MCF 10A (cell line): ENCODE results near the gene MB21D2. TPM values are rescaled to one million over a fixed set of nuclear protein-coding genes. Genes with fewer than 3 reads are reported as not detected.

Experiments used
- BruUV-seq: library from RNA; stranded (reverse); fragments of 400-500 nt; replicated peaks from 2 replicates; lab custom pipeline; 2021; lab: Mats Ljungman, UMichigan
- CTCF ChIA-PET: fragments of 300-600 bp; sonication (Branson Sonifier 250); formaldehyde crosslinking; extraction: SDS; loops from one replicate; lab custom pipeline; 2021; ENCODE audit warnings: antibody characterized with exemption, inconsistent platforms; lab: Yijun Ruan, JAX
- POLR2A ChIA-PET: fragments of 300-600, 350-650 bp; sonication (Branson Sonifier 250); formaldehyde crosslinking; extraction: SDS; loops from one replicate; lab custom pipeline; 2020; ENCODE audit warnings: antibody characterized with exemption, inconsistent platforms; lab: Yijun Ruan, JAX
- DNase-seq: peaks from one replicate; pipeline ENCODE4 v3.0.0-alpha.2; 2018; ENCODE audit not compliant: unreplicated experiment
- H3K27ac Mint-ChIP-seq: one replicate; pipeline ENCODE4 v1.8.0; 2022; ENCODE audit warnings: mild to moderate bottlenecking, low read depth, mixed read lengths; ENCODE audit not compliant: unreplicated experiment
- H3K27me3 Mint-ChIP-seq: one replicate; pipeline ENCODE4 v1.8.0; 2022; ENCODE audit warnings: mixed read lengths; ENCODE audit not compliant: insufficient read depth, unreplicated experiment
- H3K36me3 Mint-ChIP-seq: one replicate; pipeline ENCODE4 v1.8.0; 2022; ENCODE audit warnings: mild to moderate bottlenecking, moderate library complexity, mixed read lengths; ENCODE audit not compliant: insufficient read depth, unreplicated experiment
- H3K4me1 Mint-ChIP-seq: one replicate; pipeline ENCODE4 v1.8.0; 2022; ENCODE audit warnings: mixed read lengths; ENCODE audit not compliant: insufficient read depth, unreplicated experiment
- H3K4me3 Mint-ChIP-seq: one replicate; pipeline ENCODE4 v1.8.0; 2022; ENCODE audit warnings: mild to moderate bottlenecking, moderate library complexity, mixed read lengths; ENCODE audit not compliant: unreplicated experiment
- H3K9me3 Mint-ChIP-seq: one replicate; pipeline ENCODE4 v1.8.0; 2022; ENCODE audit warnings: mixed read lengths; ENCODE audit not compliant: unreplicated experiment
- intact Hi-C: fragments of 100-400 bp; cut with micrococcal nuclease; formaldehyde crosslinking; loops from 2 replicates; pipeline ENCODE4 v1.14.1; 2022
- total RNA-seq: library from RNA; stranded (reverse); gene quantifications from 2 replicates; pipeline ENCODE4 v1.2.3, GENCODE V29; 2022
- TF ChIP-seq, protein P1 (sequence below): fragments of 200-600 bp; IDR thresholded peaks from one replicate; pipeline ENCODE4 v1.8.0; 2022; ENCODE audit warnings: antibody characterized with exemption, mild to moderate bottlenecking; ENCODE audit not compliant: unreplicated experiment

Gene MB21D2
- total RNA-seq, 1 experiment from 2014 or later, result 4.4 TPM

DNA sequence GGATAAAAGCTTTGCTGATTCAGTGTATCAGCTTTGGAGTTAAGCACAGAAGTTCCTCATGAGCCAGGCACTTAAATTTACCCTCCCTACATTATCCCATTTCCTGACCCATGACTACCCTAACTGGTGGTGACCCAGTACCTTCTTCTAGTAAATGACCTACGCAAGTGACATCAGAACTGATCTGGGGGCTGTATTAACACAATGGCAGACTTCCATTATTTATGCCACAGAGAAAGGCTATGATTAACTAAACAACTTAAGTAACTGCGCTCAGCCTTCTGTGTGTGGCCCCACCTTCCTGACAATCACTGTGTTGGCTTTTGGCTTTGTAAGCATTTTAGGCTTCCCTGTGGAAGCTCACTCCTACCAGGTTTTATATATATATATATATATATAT, 1.9 kb downstream of the MB21D2 start:
- CTCF ChIA-PET, result interaction anchor here (0.6 to 5.6 kb wide), 10 partner anchors 8 to 125 kb away, joined by 3 to 49 read pairs (median 3); no protein-coding TSS in a partner anchor
- H3K36me3 Mint-ChIP-seq, result no peaks in the 10 kb centered on the region
- no peaks in the 10 kb centered on the region for H3K27me3 Mint-ChIP-seq
- H3K4me1 Mint-ChIP-seq, result peaks cover 22% of the 10 kb centered on the region
- DNase-seq, result no peak
- H3K4me3 Mint-ChIP-seq, result peak overlapping the region; percentile 85
- BruUV-seq, result no TSS peak
- no peak overlapping the region for H3K27ac Mint-ChIP-seq
- H3K9me3 Mint-ChIP-seq, result no peaks in the 10 kb centered on the region
- POLR2A ChIA-PET, result interaction anchor here (0.6 to 3.6 kb wide), 6 partner anchors 8 to 64 kb away, joined by 3 to 29 read pairs (median 4); no protein-coding TSS in a partner anchor
- TF ChIP-seq, protein P1, sequence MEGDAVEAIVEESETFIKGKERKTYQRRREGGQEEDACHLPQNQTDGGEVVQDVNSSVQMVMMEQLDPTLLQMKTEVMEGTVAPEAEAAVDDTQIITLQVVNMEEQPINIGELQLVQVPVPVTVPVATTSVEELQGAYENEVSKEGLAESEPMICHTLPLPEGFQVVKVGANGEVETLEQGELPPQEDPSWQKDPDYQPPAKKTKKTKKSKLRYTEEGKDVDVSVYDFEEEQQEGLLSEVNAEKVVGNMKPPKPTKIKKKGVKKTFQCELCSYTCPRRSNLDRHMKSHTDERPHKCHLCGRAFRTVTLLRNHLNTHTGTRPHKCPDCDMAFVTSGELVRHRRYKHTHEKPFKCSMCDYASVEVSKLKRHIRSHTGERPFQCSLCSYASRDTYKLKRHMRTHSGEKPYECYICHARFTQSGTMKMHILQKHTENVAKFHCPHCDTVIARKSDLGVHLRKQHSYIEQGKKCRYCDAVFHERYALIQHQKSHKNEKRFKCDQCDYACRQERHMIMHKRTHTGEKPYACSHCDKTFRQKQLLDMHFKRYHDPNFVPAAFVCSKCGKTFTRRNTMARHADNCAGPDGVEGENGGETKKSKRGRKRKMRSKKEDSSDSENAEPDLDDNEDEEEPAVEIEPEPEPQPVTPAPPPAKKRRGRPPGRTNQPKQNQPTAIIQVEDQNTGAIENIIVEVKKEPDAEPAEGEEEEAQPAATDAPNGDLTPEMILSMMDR, result no peak
- intact Hi-C loops, result loop anchor here (1.0 to 5.0 kb wide), 4 partner anchors 37 to 657 kb away; no protein-coding TSS in a partner anchor

DNA sequence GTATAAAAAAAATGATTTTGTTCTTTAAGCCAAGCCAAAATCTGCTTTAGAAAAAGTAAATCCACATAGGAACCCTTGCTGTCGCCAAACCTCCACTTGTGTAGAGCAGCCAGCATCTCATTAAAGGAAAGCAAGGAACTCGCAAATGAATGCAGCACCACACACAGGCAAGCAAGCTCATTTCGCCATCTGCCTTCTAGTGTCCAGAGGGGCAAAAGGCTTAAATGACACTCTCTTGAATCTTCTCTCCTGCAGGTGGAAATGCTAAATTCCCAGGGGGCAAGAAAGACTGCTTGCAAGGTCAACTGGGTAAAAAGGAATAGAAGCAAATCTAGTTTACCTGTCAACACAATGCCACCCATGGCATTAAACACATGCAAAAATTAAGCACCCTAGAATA, 2.4 kb downstream of the MB21D2 start:
- intact Hi-C loops, result loop anchor here (5.0 kb wide), 1 partner anchor 83 kb away; no protein-coding TSS in a partner anchor
- peaks cover 22% of the 10 kb centered on the region for H3K4me1 Mint-ChIP-seq
- POLR2A ChIA-PET, result interaction anchor here (0.6 to 3.6 kb wide), 9 partner anchors 7 to 96 kb away, joined by 3 to 29 read pairs (median 4); no protein-coding TSS in a partner anchor
- peak; percentile 51 for DNase-seq
- no peaks in the 10 kb centered on the region for H3K36me3 Mint-ChIP-seq
- no peaks in the 10 kb centered on the region for H3K9me3 Mint-ChIP-seq
- CTCF ChIA-PET, result interaction anchor here (0.6 to 5.6 kb wide), 14 partner anchors 8 to 1434 kb away, joined by 3 to 49 read pairs (median 3); no protein-coding TSS in a partner anchor
- peak overlapping the region; percentile 85 for H3K4me3 Mint-ChIP-seq
- no TSS peak for BruUV-seq
- no peak overlapping the region for H3K27ac Mint-ChIP-seq
- no peaks in the 10 kb centered on the region for H3K27me3 Mint-ChIP-seq
- TF ChIP-seq, protein P1, result peak; percentile 18

DNA sequence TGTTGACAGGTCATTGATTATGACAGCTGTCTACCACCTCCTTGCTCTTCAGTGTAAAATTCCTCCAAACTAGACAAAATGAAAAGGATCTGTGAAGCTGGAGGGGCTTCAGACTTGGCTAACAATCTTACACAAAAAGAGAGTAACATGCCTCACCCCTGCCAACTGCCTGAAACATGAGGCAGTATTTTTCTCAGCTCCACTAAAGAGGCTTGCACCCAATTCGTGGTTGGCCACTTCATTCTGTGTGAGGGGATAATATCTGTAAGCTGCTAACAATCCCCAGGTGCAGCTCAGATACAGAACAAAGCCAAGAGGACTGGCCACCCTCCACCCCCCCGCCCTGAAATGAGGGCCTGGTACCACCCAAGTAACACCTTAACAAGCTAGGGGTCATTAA, 2.8 kb downstream of the MB21D2 start:
- TF ChIP-seq, protein P1, result no peak
- no TSS peak for BruUV-seq
- no peaks in the 10 kb centered on the region for H3K9me3 Mint-ChIP-seq
- H3K36me3 Mint-ChIP-seq, result no peaks in the 10 kb centered on the region
- no peaks in the 10 kb centered on the region for H3K27me3 Mint-ChIP-seq
- POLR2A ChIA-PET, result interaction anchor here (0.9 to 1.7 kb wide), 8 partner anchors 9 to 95 kb away, joined by 3 to 7 read pairs (median 4); no protein-coding TSS in a partner anchor
- no peak overlapping the region for H3K27ac Mint-ChIP-seq
- peaks cover 22% of the 10 kb centered on the region for H3K4me1 Mint-ChIP-seq
- CTCF ChIA-PET, result interaction anchor here (0.6 to 5.6 kb wide), 17 partner anchors 8 to 1434 kb away, joined by 3 to 49 read pairs (median 3); no protein-coding TSS in a partner anchor
- DNase-seq, result no peak
- intact Hi-C loops, result loop anchor here (5.0 kb wide), 1 partner anchor 83 kb away; no protein-coding TSS in a partner anchor
- no peak overlapping the region for H3K4me3 Mint-ChIP-seq

DNA sequence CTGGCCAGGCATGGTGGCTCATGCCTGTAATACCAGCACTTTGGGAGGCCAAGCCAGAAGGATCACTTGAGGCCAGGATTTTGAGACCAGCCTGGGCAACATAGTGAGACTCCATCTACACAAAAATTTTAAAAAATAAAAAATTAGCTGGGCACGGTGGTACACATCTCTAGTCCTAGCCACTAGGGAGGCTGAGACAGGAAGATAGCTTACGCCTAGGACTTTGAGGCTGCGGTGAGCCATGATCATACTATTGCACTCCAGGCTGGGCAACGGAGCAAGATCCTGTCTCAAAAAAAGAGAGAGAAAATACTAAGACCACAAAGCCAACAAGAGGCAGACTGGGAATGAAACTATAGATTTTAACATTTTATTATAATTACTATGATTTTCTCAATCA, 4.1 kb downstream of the MB21D2 start:
- BruUV-seq, result no TSS peak
- ChIA-PET POLR2A (interaction anchor here (1.2 to 1.7 kb wide), 3 partner anchors 17 to 62 kb away, joined by 3 to 7 read pairs (median 5); no protein-coding TSS in a partner anchor), CTCF (interaction anchor here (1.3 to 5.6 kb wide), 4 partner anchors 87 to 128 kb away, joined by 3 to 49 read pairs (median 26); no protein-coding TSS in a partner anchor)
- DNase-seq, result no peak
- TF ChIP-seq, protein P1, result no peak
- H3K36me3 Mint-ChIP-seq, result no peaks in the 10 kb centered on the region
- H3K4me3 Mint-ChIP-seq, result no peak overlapping the region
- intact Hi-C loops, result no loop called here
- no peaks in the 10 kb centered on the region for H3K27me3 Mint-ChIP-seq
- no peak overlapping the region for H3K27ac Mint-ChIP-seq
- H3K9me3 Mint-ChIP-seq, result no peaks in the 10 kb centered on the region
- peaks cover 15% of the 10 kb centered on the region for H3K4me1 Mint-ChIP-seq
